GM19351 (cell line): ENCODE results near the gene DLG5.

Experiments
- ATAC-seq: cut with Tn5 transposase; IDR thresholded peaks from one replicate; pipeline ENCODE4 v1.9.1; 2021; ENCODE audit warnings: mild to moderate bottlenecking, moderate library complexity; ENCODE audit not compliant: unreplicated experiment

DLG5 gene

GRCh38 chr10:77823811-77824542, 102.6 kb downstream of the DLG5 start:
- ATAC-seq, result no peak

GRCh38 chr10:77821551-77821950, 105.0 kb downstream of the DLG5 start:
- ATAC-seq, result no peak

- ATAC-seq, result no peak
Measured at GRCh38 chr10:77821036-77821435, 105.5 kb downstream of the DLG5 start.

GRCh38 chr10:77820349-77820748, 106.2 kb downstream of the DLG5 start:
- no peak for ATAC-seq

- ATAC-seq, result no peak
Measured at GRCh38 chr10:77819210-77820112, 107.1 kb downstream of the DLG5 start.

GRCh38 chr10:77818378-77818777, 108.2 kb downstream of the DLG5 start:
- ATAC-seq, result no peak

GRCh38 chr10:77817541-77817940, 109.0 kb downstream of the DLG5 start:
- ATAC-seq, result no peak

- ATAC-seq, result no peak
Measured at GRCh38 chr10:77816311-77816710, 110.2 kb downstream of the DLG5 start.

GRCh38 chr10:77812741-77813140, 113.8 kb downstream of the DLG5 start:
- ATAC-seq, result no peak

GRCh38 chr10:77811831-77812430, 114.6 kb downstream of the DLG5 start:
- ATAC-seq, result no peak

GRCh38 chr10:77810446-77811335, 115.9 kb downstream of the DLG5 start:
- ATAC-seq, result no peak

- ATAC-seq, result no peak
Measured at GRCh38 chr10:77809336-77809735, 117.2 kb downstream of the DLG5 start.

GRCh38 chr10:77807706-77808105, 118.8 kb downstream of the DLG5 start:
- no peak for ATAC-seq

GRCh38 chr10:77806511-77807157, 119.9 kb downstream of the DLG5 start:
- ATAC-seq, result no peak

GRCh38 chr10:77805676-77806075, 120.9 kb downstream of the DLG5 start:
- ATAC-seq, result no peak

GRCh38 chr10:77804371-77804770, 122.2 kb downstream of the DLG5 start:
- ATAC-seq, result no peak

- peak; percentile 91 for ATAC-seq
Measured at GRCh38 chr10:77801474-77802161, 124.9 kb downstream of the DLG5 start.

- ATAC-seq, result peak; percentile 13
Measured at GRCh38 chr10:77800738-77801266, 125.8 kb downstream of the DLG5 start.

- ATAC-seq, result no peak
Measured at GRCh38 chr10:77800320-77800719, 126.2 kb downstream of the DLG5 start.
